Stimulated activated CD4-positive, alpha-beta T cell treated with anti-CD3 and anti-CD28 coated beads, Interleukin-4, amount 100 ng/mL, for 4 hours (primary cell): ENCODE measurements around the gene TARP.
"Not testable (repeated sequence)": the region's sequence is repeated elsewhere in the genome, so short reads cannot be mapped to it uniquely, and the experiment has no call there.

ENCODE experiments used
- DNase-seq, 2 experiments: peaks; one replicate each; pipeline ENCODE4 v3.0.0-alpha.2; 2020

The TARP gene

GRCh38 chr7:38259157-38259556 is 14.3 kb downstream of the TARP start:
- not testable (repeated sequence) for DNase-seq

- no peak for DNase-seq
These were observed 16.1 kb downstream of the TARP start for GRCh38 chr7:38257350-38257677.

- not testable (repeated sequence) for DNase-seq
These were observed 23.6 kb downstream of the TARP start for GRCh38 chr7:38249849-38250248.

GRCh38 chr7:38248069-38248567 is 25.3 kb downstream of the TARP start:
- no peak for DNase-seq

GRCh38 chr7:38245409-38245977 is 27.9 kb downstream of the TARP start:
- no peak for DNase-seq

- no peak for DNase-seq
These were observed 28.9 kb downstream of the TARP start for GRCh38 chr7:38244516-38244915.

- not testable (repeated sequence) for DNase-seq
These were observed 30.1 kb downstream of the TARP start for GRCh38 chr7:38243345-38243744.

GRCh38 chr7:38242814-38243213 is 30.6 kb downstream of the TARP start:
- DNase-seq = no peak

GRCh38 chr7:38241071-38241470 is 32.4 kb downstream of the TARP start:
- DNase-seq = no peak

GRCh38 chr7:38239129-38239528 is 34.3 kb downstream of the TARP start:
- not testable (repeated sequence) for DNase-seq

- DNase-seq = no peak
These were observed 37.8 kb downstream of the TARP start for GRCh38 chr7:38235606-38236005.

- not testable (repeated sequence) for DNase-seq
These were observed 38.7 kb downstream of the TARP start for GRCh38 chr7:38234759-38235158.

- peak; percentile 44 to 71 for DNase-seq
These were observed 40.7 kb downstream of the TARP start for GRCh38 chr7:38232502-38233366.

- DNase-seq = no peak
These were observed 43.4 kb downstream of the TARP start for GRCh38 chr7:38229884-38230642.

GRCh38 chr7:38229386-38229785 is 44.0 kb downstream of the TARP start:
- DNase-seq = no peak

GRCh38 chr7:38224392-38224791 is 49.0 kb downstream of the TARP start:
- no peak for DNase-seq

- DNase-seq = no peak
These were observed 50.1 kb downstream of the TARP start for GRCh38 chr7:38223306-38223705.

GRCh38 chr7:38222481-38223096 is 50.8 kb downstream of the TARP start:
- no peak for DNase-seq

GRCh38 chr7:38220452-38220851 is 53.0 kb downstream of the TARP start:
- DNase-seq = no peak

GRCh38 chr7:38217672-38218071 is 55.8 kb downstream of the TARP start:
- DNase-seq = no peak

GRCh38 chr7:38215735-38216670 is 57.4 kb downstream of the TARP start:
- DNase-seq = peak; percentile 57 to 58

- no peak for DNase-seq
These were observed 58.3 kb downstream of the TARP start for GRCh38 chr7:38215115-38215514.
